Keratinocyte (primary cell): ENCODE results near the gene NXPH4. TPM values are rescaled to one million over a fixed set of nuclear protein-coding genes. Genes with fewer than 3 reads are reported as not detected.

Source experiments
- DNase-seq: peaks from one replicate; pipeline ENCODE4 v3.0.0-alpha.2; 2011; ENCODE audit warnings: low read depth, missing footprints, low spot score
- FAIRE-seq: peaks from 2 replicates; lab custom pipeline; 2011; peaks lifted over from hg19 to GRCh38; lab: Jason Lieb, UNC
- H2AFZ ChIP-seq: 2 replicates; pipeline ENCODE4 v1.6.0; 2012; ENCODE audit warnings: low read length, control low read depth, inconsistent platforms; ENCODE audit not compliant: control insufficient read depth
- H3K27ac ChIP-seq: 2 replicates; pipeline ENCODE4 v1.5.1; 2011; ENCODE audit warnings: low read length; ENCODE audit not compliant: control insufficient read depth, insufficient read depth
- H3K27me3 ChIP-seq: 3 replicates; pipeline ENCODE4 v1.6.0; 2011; ENCODE audit warnings: low read length; ENCODE audit not compliant: control insufficient read depth, insufficient read depth; ENCODE audit errors: extremely low read depth
- H3K36me3 ChIP-seq, 2 experiments: 2 replicates in 1 of 2; 3 replicates in 1 of 2; pipeline ENCODE4 v1.5.1; 2011; ENCODE audit warnings: low read length in 2 of 2, mild to moderate bottlenecking in 1 of 2; ENCODE audit not compliant: control insufficient read depth in 2 of 2, insufficient read depth in 2 of 2; ENCODE audit errors: extremely low read depth in 1 of 2
- H3K4me1 ChIP-seq: 3 replicates; pipeline ENCODE4 v1.5.1; 2011; ENCODE audit warnings: low read length; ENCODE audit not compliant: control insufficient read depth, insufficient read depth; ENCODE audit errors: extremely low read depth
- H3K4me2 ChIP-seq: 3 replicates; pipeline ENCODE4 v1.6.0; 2011; ENCODE audit warnings: low read depth, low read length; ENCODE audit not compliant: control insufficient read depth, insufficient read depth; ENCODE audit errors: extremely low read depth
- H3K4me3 ChIP-seq, 3 experiments: fragments of 200-600 bp in 1 of 3; sonication (generic) in 1 of 3; 2 replicates in 2 of 3; 3 replicates in 1 of 3; pipeline ENCODE4 v1.5.1; 2011 to 2016; ENCODE audit warnings: low read length in 3 of 3, mild to moderate bottlenecking in 3 of 3, control low read depth in 2 of 3, inconsistent platforms in 1 of 3, low read depth in 1 of 3, mixed read lengths in 1 of 3, mixed run types in 1 of 3, moderate library complexity in 1 of 3; ENCODE audit not compliant: control insufficient read depth in 2 of 3, insufficient read depth in 2 of 3; ENCODE audit errors: extremely low read depth in 1 of 3
- H3K79me2 ChIP-seq: 2 replicates; pipeline ENCODE4 v1.6.0; 2012; ENCODE audit warnings: low read length; ENCODE audit not compliant: control insufficient read depth, insufficient read depth
- H3K9ac ChIP-seq: 3 replicates; pipeline ENCODE4 v1.6.0; 2011; ENCODE audit warnings: low read length; ENCODE audit not compliant: control insufficient read depth, insufficient read depth; ENCODE audit errors: extremely low read depth
- H3K9me1 ChIP-seq: 3 replicates; pipeline ENCODE4 v1.6.0; 2011; ENCODE audit warnings: low read length; ENCODE audit not compliant: control insufficient read depth, insufficient read depth; ENCODE audit errors: extremely low read depth
- H3K9me3 ChIP-seq: 2 replicates; pipeline ENCODE4 v1.5.1; 2012; ENCODE audit warnings: low read depth, low read length; ENCODE audit not compliant: control insufficient read depth
- H4K20me1 ChIP-seq: 3 replicates; pipeline ENCODE4 v1.6.0; 2011; ENCODE audit warnings: low read length; ENCODE audit not compliant: control insufficient read depth, insufficient read depth; ENCODE audit errors: extremely low read depth
- CTCF ChIP-seq, 3 experiments: IDR thresholded peaks in 1 of 3; conservative IDR thresholded peaks in 1 of 3; optimal IDR thresholded peaks in 1 of 3; 2 replicates in 2 of 3; 3 replicates in 1 of 3; pipeline versions ENCODE3 to v1.5.1; 2011; ENCODE audit warnings: low read length in 3 of 3, mild to moderate bottlenecking in 3 of 3, moderate library complexity in 2 of 3, control low read depth in 1 of 3, inconsistent platforms in 1 of 3; ENCODE audit not compliant: insufficient read depth in 2 of 3; ENCODE audit errors: extremely low read depth in 1 of 3
- EZH2 ChIP-seq: IDR thresholded peaks from one replicate; pipeline ENCODE4 v1.6.1; 2012; ENCODE audit warnings: inconsistent platforms, mild to moderate bottlenecking, low read length, moderate library complexity
- dilution Hi-C: fragments of 300-500 bp; cut with MboI; formaldehyde crosslinking; loops from one replicate; pipeline ENCODE4 v1.7.0; 2020; ENCODE audit warnings: low sequenced_read_pairs; ENCODE audit not compliant: extremely low pct_ligation_motif_present
- polyA plus RNA-seq, 5 experiments: library from polyadenylated mRNA; depleted of rRNA in 3 of 5; stranded (reverse) in 3 of 5; stranded (forward) in 1 of 5; unstranded in 1 of 5; fragments of >200 nt; gene quantifications; 1 replicate in 1 of 5; 2 replicates in 3 of 5; 3 replicates in 1 of 5; pipeline versions ENCODE4 v1.2.1 to v1.2.3, GENCODE V29; 2011 to 2012; ENCODE audit warnings: missing spikeins in 2 of 5, low read depth in 1 of 5, low replicate concordance in 1 of 5

Gene NXPH4
- polyA plus RNA-seq, 1 donor (not counting 4 experiments of a cell fraction or from before 2014, with no cell fraction given): 0.97 TPM

- DNase-seq (no peak), FAIRE-seq (no peak)
- peaks cover 52% of the 10 kb centered on the region for H3K4me1 ChIP-seq
- H2AFZ ChIP-seq: no peak overlapping the region
- no peak overlapping the region for H3K4me2 ChIP-seq
- H3K36me3 ChIP-seq: peaks cover 0 to 15% of the 10 kb centered on the region in 2 experiments
- no peaks in the 10 kb centered on the region for H3K9me3 ChIP-seq
- H3K27ac ChIP-seq: peak overlapping the region; percentile 69
- no peaks in the 10 kb centered on the region for H3K27me3 ChIP-seq
- no peaks in the 10 kb centered on the region for H4K20me1 ChIP-seq
- H3K4me3 ChIP-seq: no peak overlapping the region
- peak overlapping the region; percentile 57 for H3K9ac ChIP-seq
- no peak for TF ChIP-seq EZH2
- no peak for TF ChIP-seq CTCF (optimal IDR thresholded peaks at IDR 0.05 in 1 of 3, IDR thresholded peaks at IDR 0.05 in 1 of 3, conservative IDR thresholded peaks at IDR 0.05 in 1 of 3; ENCODE audit: extremely low read depth in 1 of 3, insufficient read depth in 2 of 3, low read length in 3 of 3)
- no peaks in the 10 kb centered on the region for H3K79me2 ChIP-seq
- no peaks in the 10 kb centered on the region for H3K9me1 ChIP-seq
- dilution Hi-C loops: no loop called here
Measured at GRCh38 chr12:57168058-57168457, 48.5 kb upstream of the NXPH4 start.

GRCh38 chr12:57169046-57169795, 47.4 kb upstream of the NXPH4 start:
- peaks cover 0 to 22% of the 10 kb centered on the region in 2 experiments for H3K36me3 ChIP-seq
- H4K20me1 ChIP-seq: no peaks in the 10 kb centered on the region
- H3K4me3 ChIP-seq: no peak overlapping the region
- H3K9me3 ChIP-seq: no peaks in the 10 kb centered on the region
- no peaks in the 10 kb centered on the region for H3K9me1 ChIP-seq
- no peak overlapping the region for H3K4me2 ChIP-seq
- FAIRE-seq (no peak), DNase-seq (no peak)
- H3K79me2 ChIP-seq: no peaks in the 10 kb centered on the region
- TF ChIP-seq CTCF (optimal IDR thresholded peaks at IDR 0.05 in 1 of 3, IDR thresholded peaks at IDR 0.05 in 1 of 3, conservative IDR thresholded peaks at IDR 0.05 in 1 of 3; ENCODE audit: extremely low read depth in 1 of 3, insufficient read depth in 2 of 3, low read length in 3 of 3) (no peak), EZH2 (no peak)
- H3K27me3 ChIP-seq: no peaks in the 10 kb centered on the region
- H3K4me1 ChIP-seq: peaks cover 52% of the 10 kb centered on the region
- dilution Hi-C loops: no loop called here
- H2AFZ ChIP-seq: no peak overlapping the region
- no peak overlapping the region for H3K9ac ChIP-seq
- H3K27ac ChIP-seq: no peak overlapping the region
